Stimulated activated CD8-positive, alpha-beta memory T cell treated with anti-CD3 and anti-CD28 coated beads, Interleukin-7, amount 100 ng/mL, for 48 hours (primary cell): ENCODE results near the gene AIPL1.
A peak's percentile ranks its signal among the peaks of the same experiment; 100 is the strongest.

Experiments used
- DNase-seq, 2 donors: peaks; one replicate each; pipeline ENCODE4 v3.0.0-alpha.2; 2020; ENCODE audit warnings: low read depth in 1 of 2; ENCODE audit errors: extremely low read depth in 1 of 2

AIPL1 gene

DNA sequence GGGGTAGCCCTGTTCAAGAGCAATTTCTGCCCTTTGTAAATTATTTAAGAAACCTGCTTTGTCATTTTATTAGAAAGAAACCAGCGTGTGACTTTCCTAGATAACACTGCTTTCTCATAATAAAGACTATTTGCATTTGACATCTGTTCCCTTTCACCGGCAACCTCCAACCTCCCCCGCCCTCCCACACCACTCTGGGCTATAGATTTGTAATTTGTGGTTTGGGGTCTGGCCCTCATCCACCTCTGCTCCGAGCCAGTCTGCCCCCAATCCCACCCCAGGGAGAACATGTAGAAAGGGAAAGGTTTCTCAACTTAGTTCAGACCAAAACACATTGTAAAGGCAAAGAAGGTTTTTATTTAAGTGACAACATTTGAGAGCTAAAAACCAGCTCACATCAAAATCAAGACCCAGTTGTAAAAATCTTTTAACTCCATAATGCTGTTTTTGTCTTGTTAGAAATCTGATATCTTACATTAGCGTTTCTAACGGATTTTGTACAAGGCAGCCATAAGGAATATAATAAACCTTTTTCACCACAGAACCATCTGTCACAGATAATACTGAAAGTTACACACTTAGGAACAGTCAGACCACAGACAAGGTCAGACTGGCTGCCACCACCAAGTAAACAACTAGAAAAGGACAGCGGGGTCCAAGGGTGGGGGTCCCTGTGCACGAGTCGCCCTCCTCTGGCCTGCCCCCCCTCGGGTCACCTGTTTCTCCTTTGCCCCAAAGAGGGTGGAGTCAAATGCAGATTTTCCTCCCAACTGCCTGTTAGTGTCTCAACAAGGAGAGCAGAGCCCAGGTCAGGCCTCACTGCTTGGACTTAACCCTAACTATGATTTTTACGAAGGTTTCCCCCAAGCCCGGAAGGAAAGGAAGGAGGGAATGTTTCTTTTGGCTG, 16.3 kb upstream of the AIPL1 start:
- DNase-seq = no peak

DNA sequence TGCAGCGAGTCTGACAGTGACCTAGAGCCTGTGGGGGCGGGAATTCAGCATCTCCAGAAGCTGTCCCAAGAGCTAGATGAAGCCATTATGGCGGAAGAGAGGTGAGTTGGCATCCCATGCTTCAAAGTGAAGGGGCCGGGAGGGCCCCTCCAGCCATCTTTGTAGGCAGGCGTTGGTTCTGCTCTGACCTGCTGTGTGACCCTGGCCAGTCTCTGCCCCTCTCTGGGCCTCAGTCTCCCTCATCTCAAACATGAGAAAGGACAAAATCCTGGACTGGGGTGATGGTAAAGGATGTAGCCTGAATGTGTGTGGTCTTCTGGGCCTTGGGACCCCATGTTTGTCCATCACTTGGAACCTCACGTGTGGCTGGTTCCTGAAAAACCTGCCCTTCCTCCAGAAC, 14.4 kb upstream of the AIPL1 start:
- no peak for DNase-seq

DNA sequence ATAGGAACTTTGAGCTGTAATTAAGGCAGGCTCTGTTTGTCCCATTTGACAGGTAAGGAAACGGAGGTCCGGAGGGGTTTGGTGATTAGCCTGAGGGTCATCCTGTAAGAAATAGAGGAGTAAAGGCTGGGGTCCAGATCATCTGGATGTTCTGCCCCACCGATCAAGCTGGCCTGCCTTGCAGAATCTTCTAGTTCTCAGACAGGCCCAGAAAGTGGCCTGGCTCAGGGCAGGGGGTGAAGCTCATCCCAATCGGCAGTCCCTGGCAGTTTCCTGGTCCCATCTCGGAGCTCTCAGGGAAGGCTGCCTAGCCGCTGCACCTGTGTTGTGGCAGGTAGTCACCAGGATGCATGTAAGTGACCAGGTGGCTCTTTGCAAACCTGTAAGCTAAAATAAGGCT, 13.6 kb upstream of the AIPL1 start:
- DNase-seq = no peak

DNA sequence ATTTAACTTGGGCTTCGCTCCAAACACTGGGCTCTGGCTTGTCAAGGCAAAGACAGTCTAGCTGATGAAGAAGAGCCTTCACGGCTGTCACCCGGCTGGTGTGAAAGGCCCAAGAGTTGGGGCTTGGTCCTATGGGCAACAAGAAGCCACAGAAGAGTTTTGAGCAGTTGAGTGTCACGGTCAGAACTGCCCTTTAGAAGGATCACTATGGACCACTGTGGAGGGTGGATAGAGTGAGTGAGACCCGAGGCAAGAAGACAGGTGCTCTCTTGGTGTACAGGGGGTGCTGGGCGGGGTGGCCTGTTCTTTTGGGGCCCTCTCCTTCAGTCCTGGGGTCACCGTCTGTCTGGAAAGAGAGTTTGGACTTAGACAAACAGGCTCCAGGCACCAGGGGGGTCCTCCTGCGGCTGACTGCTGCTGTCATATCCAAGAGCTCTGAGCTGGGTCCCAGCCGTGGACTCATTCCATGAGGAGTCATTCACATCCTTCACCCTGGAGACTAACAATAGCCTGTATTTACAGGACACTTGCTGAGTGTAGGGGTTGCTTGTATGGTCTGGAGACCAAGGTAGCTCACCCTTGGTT, 11.7 kb upstream of the AIPL1 start:
- DNase-seq = no peak

- DNase-seq = no peak
These were observed 9.8 kb upstream of the AIPL1 start for GRCh38 chr17:6444571-6445335.

GRCh38 chr17:6443692-6444570, 9.0 kb upstream of the AIPL1 start, which contains the start of gene PIMREG:
PIMREG (plus strand) TSS chr17:6444455; CDS start chr17:6445111, 656 bp downstream.
- DNase-seq = peak; percentile 86 to 93

GRCh38 chr17:6442775-6443174, 7.9 kb upstream of the AIPL1 start:
- DNase-seq = no peak

DNA sequence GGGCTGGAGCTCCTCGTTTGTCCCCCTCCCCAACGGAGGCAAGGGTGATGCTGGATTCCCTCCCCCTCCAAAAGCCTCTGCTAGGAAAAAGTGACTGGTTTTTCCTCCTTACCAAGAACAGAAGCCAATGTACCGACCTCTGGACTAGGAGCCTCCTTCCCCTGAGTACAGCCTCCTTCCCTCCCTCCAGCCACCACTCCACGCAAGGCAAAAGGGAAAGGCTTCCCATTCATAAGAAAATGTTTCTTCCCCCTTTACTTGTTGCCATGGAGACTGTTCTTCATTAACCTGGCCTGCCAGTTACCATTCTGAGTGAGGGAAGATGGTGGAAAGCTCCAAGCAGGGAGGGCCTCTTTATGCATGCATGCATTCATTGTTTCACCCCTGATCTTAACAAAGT, 5.0 kb upstream of the AIPL1 start:
- DNase-seq = no peak

DNA sequence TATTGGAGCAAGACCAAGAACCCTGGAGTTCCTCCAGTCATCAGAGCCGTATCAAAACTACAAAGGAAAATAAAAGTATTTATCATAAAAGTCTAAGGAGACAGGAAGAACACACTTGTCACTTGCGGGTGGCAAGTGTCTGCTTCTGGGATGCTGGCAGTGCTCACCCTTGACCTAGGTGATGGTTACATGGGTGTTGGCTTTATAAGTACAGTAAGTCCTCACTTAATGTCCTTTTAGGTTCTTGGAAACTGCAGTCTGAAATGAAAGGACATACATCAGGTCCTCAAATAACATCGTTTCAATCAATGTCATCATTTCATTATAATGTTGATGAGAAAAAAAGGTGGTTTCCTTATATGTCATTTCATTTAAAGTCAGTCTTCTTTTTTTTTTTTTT, 3.0 kb upstream of the AIPL1 start:
- no peak for DNase-seq

DNA sequence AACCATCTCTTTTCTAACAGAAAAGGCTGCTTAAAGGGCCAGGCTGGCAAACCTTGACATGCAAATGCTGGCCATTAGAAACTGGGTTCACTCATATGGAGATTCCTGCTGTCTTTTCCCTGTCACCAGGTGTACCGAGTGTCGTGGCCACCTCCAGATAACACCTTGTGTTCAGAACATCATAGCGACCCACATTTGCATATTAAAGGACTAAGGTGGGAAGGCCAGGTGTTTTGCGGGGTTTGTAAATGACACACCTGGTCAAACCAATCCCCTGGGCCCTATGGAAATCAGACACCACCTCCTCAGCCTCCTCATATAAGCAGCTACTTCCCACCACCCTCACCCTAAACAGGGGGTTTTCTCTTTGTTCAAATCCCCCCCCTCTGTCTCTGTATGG, 2.5 kb upstream of the AIPL1 start:
- no peak for DNase-seq

DNA sequence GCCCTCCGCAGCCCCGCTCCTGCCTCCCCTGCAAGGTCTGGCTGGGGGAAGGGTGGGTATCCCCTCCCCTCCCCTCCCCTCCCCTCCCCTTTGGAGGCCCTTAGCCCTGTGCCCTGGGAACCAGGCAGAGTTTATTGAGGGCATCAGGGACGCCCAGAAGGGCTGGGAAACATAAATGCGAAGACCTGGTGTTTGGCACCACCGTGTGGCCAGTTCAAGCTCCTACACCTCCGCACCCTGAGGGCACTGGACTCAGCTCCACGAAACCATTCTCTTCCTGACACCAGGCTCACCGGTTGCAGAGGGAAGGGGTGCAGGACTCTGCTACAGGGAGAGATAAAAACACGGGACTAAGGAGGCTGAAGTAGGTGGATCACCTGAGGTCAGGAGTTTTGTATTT, 1.0 kb upstream of the AIPL1 start:
- no peak for DNase-seq

DNA sequence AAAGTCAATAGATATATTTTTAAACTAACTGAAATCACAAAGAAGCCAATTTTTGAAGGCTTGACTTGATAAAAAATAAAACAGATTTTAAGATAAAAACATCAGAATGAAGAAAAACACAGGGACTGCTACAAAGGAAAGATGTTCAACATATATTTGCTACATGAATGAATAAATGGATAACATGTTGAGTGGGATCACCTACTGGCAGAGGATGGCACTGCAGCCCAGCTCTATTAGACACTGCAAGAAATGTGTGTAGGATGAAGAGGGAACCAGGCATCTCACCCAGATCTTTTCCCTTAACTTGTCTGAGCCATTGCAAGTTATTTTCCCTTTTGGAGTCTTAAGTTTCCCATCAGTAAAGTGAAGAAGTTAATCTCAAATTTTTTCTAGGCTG, 4.2 kb downstream of the AIPL1 start:
- DNase-seq = no peak

DNA sequence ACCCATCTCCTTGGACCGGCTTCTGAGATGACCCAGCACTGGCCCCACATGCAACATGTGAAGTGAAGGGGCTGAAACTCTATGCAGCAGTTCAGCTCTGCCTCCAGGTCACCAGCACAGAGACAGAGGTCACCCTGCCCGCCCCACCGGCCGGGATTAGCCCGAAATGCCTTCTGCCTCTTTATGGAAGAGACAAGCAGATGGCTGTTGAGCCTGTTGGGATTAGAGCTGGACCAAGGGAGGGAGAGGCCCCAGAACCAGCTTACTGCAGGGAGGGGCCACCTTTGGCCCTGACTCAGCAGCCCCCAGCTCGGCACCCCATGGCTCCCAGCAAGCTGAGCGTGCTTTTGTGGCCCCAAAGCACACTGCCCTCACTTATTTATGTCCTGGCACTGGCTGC, 5.7 kb downstream of the AIPL1 start:
- no peak for DNase-seq

GRCh38 chr17:6428207-6428965, 6.5 kb downstream of the AIPL1 start:
- DNase-seq = no peak

DNA sequence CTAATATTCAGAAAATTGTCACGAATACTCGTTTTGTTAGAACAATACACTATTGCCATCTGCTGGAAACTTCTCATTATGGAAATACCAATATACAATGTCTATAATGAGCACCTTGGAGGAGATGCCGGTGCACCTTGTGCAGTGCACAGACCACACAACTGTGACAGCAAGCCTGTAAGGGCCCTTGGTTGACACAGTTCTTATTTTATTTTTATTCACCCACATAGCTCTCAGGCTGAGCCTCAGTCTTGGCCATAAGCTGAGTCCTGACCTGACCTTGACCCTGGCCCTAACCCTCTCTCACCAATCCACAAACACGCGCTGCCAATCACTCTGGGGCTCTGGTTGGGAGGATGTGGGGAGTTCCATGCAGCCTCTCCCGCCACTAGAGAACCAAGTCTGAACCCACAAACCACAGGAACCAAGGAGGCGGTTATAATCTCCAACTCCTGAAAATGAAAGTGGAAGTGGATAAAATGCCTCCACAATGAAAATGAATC, 7.6 kb downstream of the AIPL1 start:
- peak; percentile 13 to 40 for DNase-seq

DNA sequence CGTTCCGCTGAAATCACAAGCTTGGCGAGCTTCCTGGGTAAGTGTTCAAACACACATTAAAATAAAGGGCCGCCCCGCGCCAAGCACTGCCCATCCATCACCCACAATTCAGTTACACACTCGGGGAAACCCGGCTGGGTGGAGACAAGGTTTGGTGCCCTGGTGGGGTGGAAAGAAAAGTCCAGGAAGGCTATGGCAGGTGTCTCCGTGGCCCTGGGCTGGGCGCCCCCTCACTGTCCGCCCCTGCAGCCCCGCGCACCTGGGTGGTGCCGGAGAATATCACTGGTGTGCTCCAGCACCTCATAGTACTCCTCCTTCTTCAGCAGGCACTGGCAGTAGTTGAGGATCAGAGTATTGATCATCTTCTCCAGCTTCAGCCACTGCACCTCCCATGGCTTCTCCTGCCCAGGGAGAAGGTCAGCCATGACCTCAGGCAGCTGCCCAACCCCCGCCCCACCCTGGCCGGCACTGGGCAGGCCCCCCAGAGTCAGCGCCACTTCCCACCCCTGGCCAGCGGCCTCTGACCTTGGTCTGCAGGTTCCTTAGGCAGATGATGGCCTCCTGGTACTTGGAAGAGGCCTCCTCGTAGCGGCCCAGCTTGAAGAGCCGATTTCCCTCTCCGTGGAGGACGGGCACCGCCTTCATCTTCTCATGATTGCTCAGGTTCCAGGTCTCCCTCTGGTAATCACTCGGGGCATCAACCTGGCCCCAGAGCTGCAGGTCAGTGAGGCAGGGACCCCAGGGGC, 8.4 kb downstream of the AIPL1 start:
- DNase-seq = no peak

- DNase-seq = no peak
These were observed 9.5 kb downstream of the AIPL1 start for GRCh38 chr17:6425407-6425806.

DNA sequence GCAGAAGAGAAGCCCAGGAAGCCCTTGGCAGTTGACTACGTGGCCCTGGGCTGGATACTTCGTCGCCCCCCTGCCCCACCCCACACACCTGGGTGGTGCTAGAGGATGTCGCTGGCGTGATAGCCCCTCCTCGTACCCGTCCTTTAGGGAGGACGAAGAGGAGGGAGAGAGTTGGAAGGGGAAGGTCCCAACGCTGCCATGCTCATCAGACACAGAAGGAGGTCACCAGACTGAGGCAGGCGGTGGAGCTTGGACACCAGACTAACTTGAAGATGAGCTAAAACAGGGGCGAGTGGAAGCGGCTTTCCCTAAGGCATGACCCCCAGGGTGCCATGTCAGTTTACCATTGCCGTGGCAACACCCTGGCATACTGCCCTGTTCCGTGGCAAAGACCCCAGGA, 11.0 kb downstream of the AIPL1 start:
- DNase-seq = no peak

DNA sequence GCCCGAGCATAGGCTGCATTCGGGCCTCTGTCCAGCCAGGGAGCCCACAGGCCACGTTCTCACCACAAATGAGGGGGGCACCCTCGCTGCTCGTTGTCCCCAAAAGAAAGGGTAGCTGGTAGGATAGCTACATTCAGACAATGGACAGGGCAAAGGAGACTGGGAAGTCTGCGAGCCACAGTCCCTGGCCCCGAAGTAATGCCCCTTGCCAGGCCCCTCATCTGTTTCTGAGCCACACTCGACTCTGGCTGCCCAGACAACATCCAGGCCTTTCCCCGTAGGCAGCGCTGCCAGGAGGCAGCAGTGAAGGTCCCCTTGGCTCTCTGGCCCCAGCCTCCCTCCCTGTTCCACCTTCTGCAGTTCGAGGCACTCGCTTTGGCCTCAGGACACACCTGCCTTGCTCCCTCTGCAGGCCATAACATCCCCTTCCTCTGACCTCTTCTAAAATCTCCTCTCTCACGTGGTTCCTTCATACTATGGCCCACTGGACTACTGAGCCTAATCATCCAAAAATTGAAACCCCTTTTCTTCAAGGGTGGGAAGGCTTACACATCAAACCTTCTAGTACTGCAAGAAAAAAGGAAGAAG, 12.2 kb downstream of the AIPL1 start:
- DNase-seq = no peak
